Kidney (tissue), 14 donors: ENCODE results near the gene IMMP2L. TPM values are rescaled to one million over a fixed set of nuclear protein-coding genes. Genes with fewer than 3 reads are reported as not detected.
A peak's percentile ranks its signal among the peaks of the same experiment; 100 is the strongest.

Experiments
- DNase-seq, 5 donors: peaks; one replicate each; pipeline ENCODE4 v3.0.0-alpha.2; 2013 to 2020
- FAIRE-seq: peaks from 2 replicates; lab custom pipeline; 2012; peaks lifted over from hg19 to GRCh38; lab: Jason Lieb, UNC
- H3K27ac ChIP-seq, 2 donors: one replicate each; pipeline ENCODE4 v1.7.0; 2013; ENCODE audit warnings: low read depth in 2 of 2, low read length in 2 of 2, inconsistent platforms in 1 of 2
- H3K27me3 ChIP-seq: one replicate; pipeline ENCODE4 v1.7.1; 2013; ENCODE audit warnings: low read length, inconsistent platforms; ENCODE audit not compliant: control insufficient read depth, insufficient read depth
- H3K36me3 ChIP-seq, 3 donors: one replicate each; pipeline versions ENCODE4 v1.7.0 to v1.7.1; 2013; ENCODE audit warnings: low read length in 3 of 3, control low read depth in 1 of 3, inconsistent platforms in 1 of 3; ENCODE audit not compliant: insufficient read depth in 3 of 3, control insufficient read depth in 2 of 3
- H3K4me1 ChIP-seq, 3 donors: one replicate each; pipeline versions ENCODE4 v1.7.0 to v1.7.1; 2013; ENCODE audit warnings: low read length in 3 of 3, inconsistent platforms in 1 of 3, low read depth in 1 of 3; ENCODE audit not compliant: control insufficient read depth in 2 of 3, insufficient read depth in 2 of 3
- H3K4me3 ChIP-seq, 3 donors: one replicate each; pipeline versions ENCODE4 v1.7.0 to v1.8.1; 2013; ENCODE audit warnings: low read length in 3 of 3, control low read depth in 1 of 3, inconsistent platforms in 1 of 3
- H3K9ac ChIP-seq, 3 donors: one replicate each; pipeline versions ENCODE4 v1.7.0 to v1.7.1; 2013; ENCODE audit warnings: low read length in 3 of 3, control low read depth in 1 of 3, inconsistent platforms in 1 of 3
- H3K9me3 ChIP-seq, 3 donors: one replicate each; pipeline versions ENCODE4 v1.7.0 to v1.7.1; 2013; ENCODE audit warnings: low read length in 3 of 3, control low read depth in 1 of 3, inconsistent platforms in 1 of 3; ENCODE audit not compliant: control insufficient read depth in 2 of 3, insufficient read depth in 1 of 3
- intact Hi-C: fragments of 100-400 bp; cut with DNase I; formaldehyde crosslinking; loops from one replicate; pipeline ENCODE4 v1.11.1; 2022
- polyA plus RNA-seq: library from polyadenylated mRNA; stranded (reverse); fragments of 350-450 nt; fragmentation: Illumina TruSeq; extraction: RNeasy Lipid Tissue Mini Kit (QIAGEN cat#74804); gene quantifications from one replicate; pipeline ENCODE4 v1.2.3, GENCODE V29; 2014; ENCODE audit warnings: low read depth, low replicate concordance; ENCODE audit not compliant: insufficient read depth
- total RNA-seq: library from RNA; stranded (reverse); fragmentation: NEBNext Ultra II Directional; extraction: Animal tissue kit (Norgen Biotek cat#: 25700); gene quantifications from one replicate; pipeline ENCODE4 v1.2.1, GENCODE V29; 2021
- TF ChIP-seq, protein P1 (sequence below): IDR thresholded peaks from 3 replicates; pipeline ENCODE4 v1.5.1; 2012; ENCODE audit warnings: mild to moderate bottlenecking, moderate library complexity, borderline replicate concordance; ENCODE audit not compliant: insufficient read depth; ENCODE audit errors: extremely low read depth
- donor health status: control.
- donor health status: control.
- donor health status: control.
- donor health status: control.
- donor health status: control.
- donor health status: DM: yes; HTN: yes; CAD: no.
- donor health status: Normal renal cell carcinoma (clear cell type).

Gene IMMP2L
- total and polyA plus RNA-seq, 2 donors from 2014 or later, result 46.4 to 52.1 TPM

DNA sequence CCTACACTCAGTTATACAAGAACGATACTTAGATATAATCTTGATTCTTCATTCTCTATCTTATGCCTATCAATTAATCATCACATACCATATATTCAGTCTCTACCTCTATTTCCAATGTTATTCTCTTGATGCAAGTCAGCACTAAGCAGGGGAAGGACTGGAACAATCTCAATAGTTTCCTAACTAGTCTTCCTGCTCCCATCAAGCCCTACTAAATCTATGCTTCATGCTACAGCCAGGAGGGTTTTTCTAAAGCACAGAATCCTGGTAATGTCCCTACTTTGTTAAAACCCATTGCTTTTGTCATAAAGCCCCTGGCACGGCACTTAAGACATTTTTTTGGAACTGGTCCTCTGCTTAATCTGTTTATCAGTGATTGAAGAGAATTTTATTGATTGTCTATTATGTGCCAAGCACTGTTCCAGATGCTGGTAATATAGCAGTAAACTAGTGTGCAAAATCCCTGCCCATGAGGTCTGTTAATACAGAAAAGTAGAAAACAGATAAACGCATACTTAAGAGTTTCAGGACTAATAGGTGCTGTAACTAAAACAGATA, 794.7 kb downstream of the IMMP2L start:
- Histone ChIP-seq H3K4me3 (no peak overlapping the region), H3K27ac (no peak overlapping the region), H3K36me3 (no peaks in the 10 kb centered on the region), H3K27me3 (no peaks in the 10 kb centered on the region), H3K9me3 (no peaks in the 10 kb centered on the region), H3K4me1 (peaks cover 0 to 4% (median 0%) of the 10 kb centered on the region in 3 donors), H3K9ac (no peak overlapping the region)
- intact Hi-C loops, result no loop called here
- DNase-seq (no peak), FAIRE-seq (no peak)
- TF ChIP-seq, protein P1, sequence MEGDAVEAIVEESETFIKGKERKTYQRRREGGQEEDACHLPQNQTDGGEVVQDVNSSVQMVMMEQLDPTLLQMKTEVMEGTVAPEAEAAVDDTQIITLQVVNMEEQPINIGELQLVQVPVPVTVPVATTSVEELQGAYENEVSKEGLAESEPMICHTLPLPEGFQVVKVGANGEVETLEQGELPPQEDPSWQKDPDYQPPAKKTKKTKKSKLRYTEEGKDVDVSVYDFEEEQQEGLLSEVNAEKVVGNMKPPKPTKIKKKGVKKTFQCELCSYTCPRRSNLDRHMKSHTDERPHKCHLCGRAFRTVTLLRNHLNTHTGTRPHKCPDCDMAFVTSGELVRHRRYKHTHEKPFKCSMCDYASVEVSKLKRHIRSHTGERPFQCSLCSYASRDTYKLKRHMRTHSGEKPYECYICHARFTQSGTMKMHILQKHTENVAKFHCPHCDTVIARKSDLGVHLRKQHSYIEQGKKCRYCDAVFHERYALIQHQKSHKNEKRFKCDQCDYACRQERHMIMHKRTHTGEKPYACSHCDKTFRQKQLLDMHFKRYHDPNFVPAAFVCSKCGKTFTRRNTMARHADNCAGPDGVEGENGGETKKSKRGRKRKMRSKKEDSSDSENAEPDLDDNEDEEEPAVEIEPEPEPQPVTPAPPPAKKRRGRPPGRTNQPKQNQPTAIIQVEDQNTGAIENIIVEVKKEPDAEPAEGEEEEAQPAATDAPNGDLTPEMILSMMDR, result no peak

DNA sequence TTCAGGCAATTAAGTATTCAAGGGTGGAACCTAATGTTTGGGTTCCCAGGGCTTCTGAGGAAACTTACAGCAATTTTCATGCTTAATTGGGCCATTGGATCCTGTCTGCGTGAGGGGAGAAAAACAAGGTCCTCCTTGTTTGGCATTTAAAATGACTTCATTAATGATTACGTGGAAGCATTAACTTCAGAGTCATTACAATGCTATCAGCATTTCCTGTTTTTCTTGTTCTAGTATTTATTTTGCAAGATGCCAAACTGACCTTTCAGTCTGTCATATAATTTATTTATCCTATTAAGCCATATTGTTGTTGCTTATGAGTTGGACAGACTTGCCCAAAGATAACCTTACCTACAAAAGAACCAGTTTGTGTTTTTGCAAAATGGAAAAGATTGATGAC, 795.4 kb downstream of the IMMP2L start:
- no peak overlapping the region for H3K27ac ChIP-seq
- no peaks in the 10 kb centered on the region for H3K36me3 ChIP-seq
- intact Hi-C loops, result no loop called here
- H3K4me1 ChIP-seq, result peaks cover 0 to 4% (median 0%) of the 10 kb centered on the region in 3 donors
- H3K27me3 ChIP-seq, result no peaks in the 10 kb centered on the region
- H3K9ac ChIP-seq, result no peak overlapping the region
- peak overlapping the region in 1 of 3 donors; percentile 3 for H3K4me3 ChIP-seq
- H3K9me3 ChIP-seq, result no peaks in the 10 kb centered on the region
- FAIRE-seq, result no peak
- DNase-seq, result peak in 3 of 5 donors; percentile 31 to 81 (median 70)
- TF ChIP-seq, protein P1, result no peak

DNA sequence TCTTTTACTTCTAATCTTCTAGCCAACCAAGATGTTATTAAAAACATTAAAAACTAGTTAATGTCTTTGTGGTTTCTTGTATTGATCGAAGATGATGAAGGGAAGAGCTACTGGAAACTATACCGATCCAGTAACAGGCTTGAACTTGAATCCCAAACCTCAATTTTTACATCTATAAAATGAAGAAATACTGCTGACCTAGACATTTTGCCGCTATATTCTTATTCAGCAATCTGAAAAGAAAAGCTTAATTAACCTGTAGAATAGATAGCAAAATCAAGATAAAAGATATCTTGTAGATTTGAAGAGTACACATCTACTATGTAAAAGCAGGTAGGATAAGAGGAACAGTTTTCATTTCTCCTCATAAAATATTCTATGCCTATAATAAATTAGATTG, 797.4 kb downstream of the IMMP2L start:
- no peak for DNase-seq
- no peak overlapping the region for H3K4me3 ChIP-seq
- H3K27me3 ChIP-seq, result no peaks in the 10 kb centered on the region
- TF ChIP-seq, protein P1, result no peak
- no peak for FAIRE-seq
- intact Hi-C loops, result no loop called here
- H3K36me3 ChIP-seq, result no peaks in the 10 kb centered on the region
- no peak overlapping the region for H3K9ac ChIP-seq
- no peak overlapping the region for H3K27ac ChIP-seq
- H3K4me1 ChIP-seq, result peaks cover 0 to 4% (median 0%) of the 10 kb centered on the region in 3 donors
- no peaks in the 10 kb centered on the region for H3K9me3 ChIP-seq
